ENCODE data around the gene SLC38A2.

Gene SLC38A2

DNA sequence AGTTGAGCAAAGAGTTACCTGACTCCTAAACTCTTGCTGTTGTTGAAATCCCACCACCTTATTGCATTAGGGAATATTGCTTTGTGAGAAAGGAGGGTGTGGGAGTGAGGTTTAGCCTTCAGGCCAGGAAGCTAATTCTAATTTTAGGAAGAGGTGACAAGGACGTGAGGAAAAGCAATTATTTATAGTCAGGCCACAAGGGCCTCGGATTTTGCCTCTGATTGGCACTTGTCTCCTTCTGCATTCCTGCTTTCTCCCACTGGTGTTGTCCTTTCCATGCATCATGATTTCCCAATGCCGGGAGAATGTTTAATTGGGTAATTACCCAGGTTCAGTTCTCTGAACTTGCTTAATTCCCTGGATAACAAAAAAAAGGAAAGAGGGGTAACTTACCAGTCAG lies 37.9 kb upstream of the SLC38A2 start:
- Histone ChIP-seq H3K4me3 (ENCODE audit: insufficient read depth, low read length, poor library complexity, severe bottlenecking) (no peak overlapping the region), H2AFZ (ENCODE audit: low read depth, low read length, severe bottlenecking) (no peak overlapping the region), H3K9me3 (ENCODE audit: insufficient read depth, low read length) (no peaks in the 10 kb centered on the region), H3K27me3 (ENCODE audit: low read length) (0 out of 2 replicates have a peak, but pooled peaks cover 4% of the 10 kb centered on the region), H4K20me1 (ENCODE audit: low read depth, low read length) (no peaks in the 10 kb centered on the region), H3K36me3 (ENCODE audit: low read length) (no peaks in the 10 kb centered on the region), H3K9me2 (replicated peaks; ENCODE audit: insufficient read depth, low read length) (no peaks in the 10 kb centered on the region), H3F3A (ENCODE audit: insufficient read depth) (no peaks in the 10 kb centered on the region), H3K4me2 (ENCODE audit: low read depth, low read length, poor library complexity, severe bottlenecking) (no peak overlapping the region), H3K79me2 (ENCODE audit: insufficient read depth, low read length) (no peaks in the 10 kb centered on the region), H3K9ac (ENCODE audit: low read length) (no peak overlapping the region), H3K27ac (ENCODE audit: low read depth, low read length) (no peak overlapping the region)
- TF ChIP-seq EZH2phosphoT487 (conservative IDR thresholded peaks at IDR 0.05; ENCODE audit: low read length): no peak
- TF ChIP-seq, protein P1, sequence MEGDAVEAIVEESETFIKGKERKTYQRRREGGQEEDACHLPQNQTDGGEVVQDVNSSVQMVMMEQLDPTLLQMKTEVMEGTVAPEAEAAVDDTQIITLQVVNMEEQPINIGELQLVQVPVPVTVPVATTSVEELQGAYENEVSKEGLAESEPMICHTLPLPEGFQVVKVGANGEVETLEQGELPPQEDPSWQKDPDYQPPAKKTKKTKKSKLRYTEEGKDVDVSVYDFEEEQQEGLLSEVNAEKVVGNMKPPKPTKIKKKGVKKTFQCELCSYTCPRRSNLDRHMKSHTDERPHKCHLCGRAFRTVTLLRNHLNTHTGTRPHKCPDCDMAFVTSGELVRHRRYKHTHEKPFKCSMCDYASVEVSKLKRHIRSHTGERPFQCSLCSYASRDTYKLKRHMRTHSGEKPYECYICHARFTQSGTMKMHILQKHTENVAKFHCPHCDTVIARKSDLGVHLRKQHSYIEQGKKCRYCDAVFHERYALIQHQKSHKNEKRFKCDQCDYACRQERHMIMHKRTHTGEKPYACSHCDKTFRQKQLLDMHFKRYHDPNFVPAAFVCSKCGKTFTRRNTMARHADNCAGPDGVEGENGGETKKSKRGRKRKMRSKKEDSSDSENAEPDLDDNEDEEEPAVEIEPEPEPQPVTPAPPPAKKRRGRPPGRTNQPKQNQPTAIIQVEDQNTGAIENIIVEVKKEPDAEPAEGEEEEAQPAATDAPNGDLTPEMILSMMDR (IDR thresholded peaks at IDR 0.05; ENCODE audit: insufficient read depth, low read length, poor library complexity, severe bottlenecking): no peak

DNA sequence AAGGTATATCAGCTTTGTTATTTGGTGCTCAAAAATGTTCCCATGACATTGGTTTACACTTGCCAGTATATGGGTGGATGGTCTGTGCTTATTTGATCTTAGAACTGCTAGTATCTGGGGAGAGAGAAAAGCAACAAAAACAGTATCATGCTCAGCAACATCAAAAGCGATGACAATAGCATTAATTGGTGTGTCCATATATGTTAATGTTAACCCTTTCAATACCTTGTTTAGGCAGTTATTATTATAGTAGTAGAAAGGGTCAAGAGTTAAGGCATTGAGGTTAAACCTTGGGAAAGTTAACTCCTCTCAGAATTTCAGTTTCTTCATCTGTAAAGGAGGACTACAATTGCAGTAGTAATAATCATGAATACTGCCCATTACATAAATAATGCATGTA lies 37.4 kb upstream of the SLC38A2 start:
- Histone ChIP-seq H2AFZ (ENCODE audit: low read depth, low read length, severe bottlenecking) (no peak overlapping the region), H3K79me2 (ENCODE audit: insufficient read depth, low read length) (no peaks in the 10 kb centered on the region), H3K4me2 (ENCODE audit: low read depth, low read length, poor library complexity, severe bottlenecking) (no peak overlapping the region), H3K4me3 (ENCODE audit: insufficient read depth, low read length, poor library complexity, severe bottlenecking) (no peak overlapping the region), H3K36me3 (ENCODE audit: low read length) (no peaks in the 10 kb centered on the region), H3K9me3 (ENCODE audit: insufficient read depth, low read length) (no peaks in the 10 kb centered on the region), H3K9ac (ENCODE audit: low read length) (no peak overlapping the region), H3K27ac (ENCODE audit: low read depth, low read length) (no peak overlapping the region), H3F3A (ENCODE audit: insufficient read depth) (no peaks in the 10 kb centered on the region), H3K27me3 (ENCODE audit: low read length) (0 out of 2 replicates have a peak, but pooled peaks cover 4% of the 10 kb centered on the region), H4K20me1 (ENCODE audit: low read depth, low read length) (no peaks in the 10 kb centered on the region), H3K9me2 (replicated peaks; ENCODE audit: insufficient read depth, low read length) (no peaks in the 10 kb centered on the region)
- no peak for TF ChIP-seq EZH2phosphoT487 (conservative IDR thresholded peaks at IDR 0.05; ENCODE audit: low read length)
- TF ChIP-seq, protein P1 (IDR thresholded peaks at IDR 0.05; ENCODE audit: insufficient read depth, low read length, poor library complexity, severe bottlenecking): no peak

DNA sequence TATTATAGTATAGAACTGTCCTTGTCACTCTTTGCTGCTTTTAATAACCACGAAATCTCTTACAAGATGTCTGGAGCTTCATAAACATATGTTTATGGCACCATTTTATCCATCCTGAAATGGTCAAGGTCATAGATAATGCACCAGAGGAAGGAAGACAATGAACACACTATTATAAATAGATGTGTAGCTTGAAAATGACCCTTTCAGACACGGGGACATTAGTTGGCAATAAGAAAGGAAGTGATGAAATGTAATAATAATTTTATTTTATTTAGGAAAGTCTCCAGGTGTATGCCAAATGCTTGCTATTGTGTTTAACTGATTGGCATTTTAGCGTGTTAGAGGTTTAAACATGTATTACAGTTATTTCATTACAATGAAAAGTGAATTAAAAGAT lies 36.8 kb upstream of the SLC38A2 start:
- H3K79me2 ChIP-seq (ENCODE audit: insufficient read depth, low read length): no peaks in the 10 kb centered on the region
- no peaks in the 10 kb centered on the region for H3F3A ChIP-seq (ENCODE audit: insufficient read depth)
- no peak overlapping the region for H3K4me2 ChIP-seq (ENCODE audit: low read depth, low read length, poor library complexity, severe bottlenecking)
- no peaks in the 10 kb centered on the region for H3K36me3 ChIP-seq (ENCODE audit: low read length)
- TF ChIP-seq, protein P1 (IDR thresholded peaks at IDR 0.05; ENCODE audit: insufficient read depth, low read length, poor library complexity, severe bottlenecking): no peak
- TF ChIP-seq EZH2phosphoT487 (conservative IDR thresholded peaks at IDR 0.05; ENCODE audit: low read length): no peak
- no peaks in the 10 kb centered on the region for H3K9me2 ChIP-seq (replicated peaks; ENCODE audit: insufficient read depth, low read length)
- H3K9ac ChIP-seq (ENCODE audit: low read length): no peak overlapping the region
- H4K20me1 ChIP-seq (ENCODE audit: low read depth, low read length): no peaks in the 10 kb centered on the region
- no peak overlapping the region for H3K27ac ChIP-seq (ENCODE audit: low read depth, low read length)
- H3K9me3 ChIP-seq (ENCODE audit: insufficient read depth, low read length): no peaks in the 10 kb centered on the region
- no peak overlapping the region for H2AFZ ChIP-seq (ENCODE audit: low read depth, low read length, severe bottlenecking)
- 0 out of 2 replicates have a peak, but pooled peaks cover 4% of the 10 kb centered on the region for H3K27me3 ChIP-seq (ENCODE audit: low read length)
- no peak overlapping the region for H3K4me3 ChIP-seq (ENCODE audit: insufficient read depth, low read length, poor library complexity, severe bottlenecking)

Data from SU-DHL-6 (cell line).